ENCODE data around the gene RPA1. TPM values are rescaled to one million over a fixed set of nuclear protein-coding genes. Genes with fewer than 3 reads are reported as not detected.
"Not testable (repeated sequence)": the region's sequence is repeated elsewhere in the genome, so short reads cannot be mapped to it uniquely, and the experiment has no call there.

The RPA1 gene
- total RNA-seq, 1 experiment from 2014 or later: 158 TPM

GRCh38 chr17:1796800-1797199 is 33.0 kb upstream of the RPA1 start (continued):
- TF ChIP-seq ZBTB43 (CRISPR knock-in tag; IDR thresholded peaks at IDR 0.05) (no peak), ZNF263 (CRISPR knock-in tag; IDR thresholded peaks at IDR 0.05; ENCODE audit: low read depth) (no peak), NFYB (CRISPR knock-in tag; conservative IDR thresholded peaks at IDR 0.05; ENCODE audit: low read depth) (no peak)

- ATAC-seq: no peak
- TF ChIP-seq NR3C1 (CRISPR knock-in tag; conservative IDR thresholded peaks at IDR 0.05; ENCODE audit: low read depth) (no peak), ZNF396 (CRISPR knock-in tag; IDR thresholded peaks at IDR 0.05; ENCODE audit: borderline replicate concordance) (no peak), SP1 (CRISPR knock-in tag; conservative IDR thresholded peaks at IDR 0.05) (no peak), RORB (CRISPR knock-in tag; IDR thresholded peaks at IDR 0.05) (no peak), AR (CRISPR knock-in tag; IDR thresholded peaks at IDR 0.05) (no peak), NFYB (CRISPR knock-in tag; conservative IDR thresholded peaks at IDR 0.05; ENCODE audit: low read depth) (no peak)
- no peaks in the 10 kb centered on the region for H3K27me3 Mint-ChIP-seq (ENCODE audit: low read depth)
- H3K36me3 Mint-ChIP-seq: peaks cover 22% of the 10 kb centered on the region
- H3K4me3 Mint-ChIP-seq: no peak overlapping the region
- H3K9me3 Mint-ChIP-seq: no peaks in the 10 kb centered on the region
- no peak for DNase-seq (ENCODE audit: low spot score)
- ChIA-PET CTCF (interaction anchor here (1.0 kb wide), 1 partner anchor 76 kb away, joined by 3 read pairs; no protein-coding TSS in a partner anchor), POLR2A (interaction anchor here (0.7 kb wide), 1 partner anchor 45 kb away, joined by 3 read pairs; no protein-coding TSS in a partner anchor)
- H3K27ac Mint-ChIP-seq: peak overlapping the region; percentile 71; the same call in 1 of the 2 replicates
- no peaks in the 10 kb centered on the region for H3K4me1 Mint-ChIP-seq
Observed at GRCh38 chr17:1797323-1797722, 32.5 kb upstream of the RPA1 start.

- POLR2A ChIA-PET: interaction anchor here (0.7 kb wide), 1 partner anchor 65 kb away, joined by 3 read pairs; no protein-coding TSS in a partner anchor
- peaks cover 27% of the 10 kb centered on the region for H3K36me3 Mint-ChIP-seq
Observed at GRCh38 chr17:1797846-1798245, 32.0 kb upstream of the RPA1 start.

GRCh38 chr17:1800240-1800639 is 29.6 kb upstream of the RPA1 start:
- Mint-ChIP-seq H3K36me3 (peaks cover 45% of the 10 kb centered on the region), H3K27me3 (ENCODE audit: low read depth) (no peaks in the 10 kb centered on the region), H3K4me1 (no peaks in the 10 kb centered on the region), H3K4me3 (no peak overlapping the region), H3K27ac (no peak overlapping the region), H3K9me3 (no peaks in the 10 kb centered on the region)
- ATAC-seq (no peak), DNase-seq (ENCODE audit: low spot score) (no peak)
- POLR2A ChIA-PET: no interaction called here
- CTCF ChIA-PET: no interaction called here
- TF ChIP-seq ERG (CRISPR knock-in tag; IDR thresholded peaks at IDR 0.05) (no peak), NR2C2 (CRISPR knock-in tag; IDR thresholded peaks at IDR 0.05) (no peak), NFE2L1 (CRISPR knock-in tag; IDR thresholded peaks at IDR 0.05) (no peak), ZNF281 (CRISPR knock-in tag; IDR thresholded peaks at IDR 0.05) (no peak), ZNF425 (CRISPR knock-in tag; conservative IDR thresholded peaks at IDR 0.05) (no peak), NFYB (CRISPR knock-in tag; conservative IDR thresholded peaks at IDR 0.05; ENCODE audit: low read depth) (no peak), ZNF423 (CRISPR knock-in tag; IDR thresholded peaks at IDR 0.05) (no peak), MYBL2 (CRISPR knock-in tag; IDR thresholded peaks at IDR 0.05) (no peak), FOXP4 (CRISPR knock-in tag; IDR thresholded peaks at IDR 0.05) (no peak)

More at GRCh38 chr17:1797846-1798245, 32.0 kb upstream of the RPA1 start:
- not testable (repeated sequence) for ATAC-seq; H3K27ac Mint-ChIP-seq; H3K9me3 Mint-ChIP-seq; H3K4me1 Mint-ChIP-seq; DNase-seq (ENCODE audit: low spot score); H3K27me3 Mint-ChIP-seq (ENCODE audit: low read depth); H3K4me3 Mint-ChIP-seq
- CTCF ChIA-PET: interaction anchor here (1.0 kb wide), 1 partner anchor 77 kb away, joined by 3 read pairs; no protein-coding TSS in a partner anchor

Measured in WTC11 (cell line).